IMR-90 (cell line): ENCODE measurements around the gene TEX48.

Experiments
- CEBPB ChIP-seq: IDR thresholded peaks from 2 replicates; pipeline ENCODE4 v1.6.1; 2012; ENCODE audit warnings: low read depth, low read length, improper control_type of control experiment
- CHD1 ChIP-seq: IDR thresholded peaks from 2 replicates; pipeline ENCODE4 v1.6.1; 2012; ENCODE audit warnings: low read depth, low read length, improper control_type of control experiment
- CTCF ChIP-seq: conservative IDR thresholded peaks from 2 replicates; pipeline ENCODE4 v1.5.1; 2012; ENCODE audit warnings: mild to moderate bottlenecking, low read depth, low read length, improper control_type of control experiment
- FOS ChIP-seq: fragments of 150-350 bp; IDR thresholded peaks from 2 replicates; pipeline ENCODE4 v1.6.1; 2016; ENCODE audit warnings: low read depth, low read length
- MAZ ChIP-seq: IDR thresholded peaks from 2 replicates; pipeline ENCODE4 v1.6.1; 2012; ENCODE audit warnings: low read depth, mild to moderate bottlenecking, low read length, improper control_type of control experiment, moderate library complexity, borderline replicate concordance
- MXI1 ChIP-seq: IDR thresholded peaks from 2 replicates; pipeline ENCODE4 v1.6.1; 2012; ENCODE audit warnings: low read depth, mild to moderate bottlenecking, low read length, moderate library complexity, borderline replicate concordance
- POLR2A ChIP-seq: IDR thresholded peaks from 2 replicates; pipeline ENCODE4 v1.6.1; 2012; ENCODE audit warnings: mild to moderate bottlenecking, low read depth, low read length
- RAD21 ChIP-seq: IDR thresholded peaks from 2 replicates; pipeline ENCODE4 v1.6.1; 2012; ENCODE audit warnings: low read length, improper control_type of control experiment
- USF2 ChIP-seq: fragments of 150-350 bp; IDR thresholded peaks from 2 replicates; pipeline ENCODE4 v1.6.1; 2017; ENCODE audit warnings: mild to moderate bottlenecking, antibody characterized with exemption, low read length, low read depth

- TF ChIP-seq CTCF: no peak
- TF ChIP-seq POLR2A: no peak
- TF ChIP-seq CEBPB: no peak
- no peak for TF ChIP-seq RAD21
- no peak for TF ChIP-seq CHD1
- no peak for TF ChIP-seq MAZ
- no peak for TF ChIP-seq FOS
- TF ChIP-seq USF2: no peak
- no peak for TF ChIP-seq MXI1
These were observed 7.1 kb upstream of the TEX48 start for GRCh38 chr9:114688909-114689610.
